Uterus (tissue), 4 donors: ENCODE results near the gene MROH2A. TPM values are rescaled to one million over a fixed set of nuclear protein-coding genes. Genes with fewer than 3 reads are reported as not detected.

Experiments
- DNase-seq, 2 donors: peaks; one replicate each; pipeline ENCODE4 v3.0.0-alpha.2; 2019 to 2020
- H3K27ac ChIP-seq, 2 donors: fragments of 200-600 bp; sonication (generic); 1 replicate in 1 of 2; 2 replicates in 1 of 2; pipeline ENCODE4 v1.5.1; 2016 to 2018
- H3K27me3 ChIP-seq, 2 donors: fragments of 200-600 bp; sonication (generic); one replicate each; pipeline ENCODE4 v1.5.1; 2018 to 2019; ENCODE audit warnings: control low read depth in 1 of 2
- H3K36me3 ChIP-seq, 2 donors: fragments of 200-600 bp; sonication (generic); one replicate each; pipeline ENCODE4 v1.5.1; 2019; ENCODE audit warnings: control low read depth in 1 of 2
- H3K4me1 ChIP-seq, 2 donors: fragments of 200-600 bp; sonication (generic); one replicate each; pipeline ENCODE4 v1.5.1; 2018 to 2019; ENCODE audit warnings: control low read depth in 1 of 2
- H3K4me3 ChIP-seq, 2 donors: fragments of 200-600 bp; sonication (generic); 1 replicate in 1 of 2; 2 replicates in 1 of 2; pipeline ENCODE4 v1.5.1; 2018 to 2019; ENCODE audit warnings: mild to moderate bottlenecking in 1 of 2
- H3K9me3 ChIP-seq, 2 donors: fragments of 200-600 bp; sonication (generic); one replicate each; pipeline ENCODE4 v1.5.1; 2019; ENCODE audit warnings: control low read depth in 1 of 2
- POLR2A ChIP-seq, 2 donors: fragments of 450-650 bp; IDR thresholded peaks; one replicate each; pipeline ENCODE4 v1.6.1; 2016; ENCODE audit warnings: antibody characterized with exemption in 2 of 2, mild to moderate bottlenecking in 1 of 2, moderate library complexity in 1 of 2
- intact Hi-C: fragments of 100-400 bp; cut with DNase I; formaldehyde crosslinking; loops from one replicate; pipeline ENCODE4 v1.15.1; 2023; ENCODE audit warnings: low total_unique reads
- total RNA-seq, 4 donors: library from RNA; depleted of rRNA in 3 of 4; stranded (reverse); fragments of >200 nt in 3 of 4; gene quantifications; one replicate each; pipeline versions ENCODE4 v1.1.0 to v1.2.4, GENCODE V29; 2014 to 2023
- TF ChIP-seq, protein P1 (sequence below), 4 experiments: fragments of 200-600 bp in 2 of 4; fragments of 450-650 bp in 2 of 4; sonication (generic) in 2 of 4; IDR thresholded peaks; one replicate each; pipeline ENCODE4 v1.5.1; 2016 to 2019; ENCODE audit warnings: antibody characterized with exemption in 4 of 4, mild to moderate bottlenecking in 2 of 4, moderate library complexity in 1 of 4
- donor health status: DM: yes; HTN: yes; CAD: no.

Gene MROH2A
- total RNA-seq, 4 donors from 2014 or later, result not detected

DNA sequence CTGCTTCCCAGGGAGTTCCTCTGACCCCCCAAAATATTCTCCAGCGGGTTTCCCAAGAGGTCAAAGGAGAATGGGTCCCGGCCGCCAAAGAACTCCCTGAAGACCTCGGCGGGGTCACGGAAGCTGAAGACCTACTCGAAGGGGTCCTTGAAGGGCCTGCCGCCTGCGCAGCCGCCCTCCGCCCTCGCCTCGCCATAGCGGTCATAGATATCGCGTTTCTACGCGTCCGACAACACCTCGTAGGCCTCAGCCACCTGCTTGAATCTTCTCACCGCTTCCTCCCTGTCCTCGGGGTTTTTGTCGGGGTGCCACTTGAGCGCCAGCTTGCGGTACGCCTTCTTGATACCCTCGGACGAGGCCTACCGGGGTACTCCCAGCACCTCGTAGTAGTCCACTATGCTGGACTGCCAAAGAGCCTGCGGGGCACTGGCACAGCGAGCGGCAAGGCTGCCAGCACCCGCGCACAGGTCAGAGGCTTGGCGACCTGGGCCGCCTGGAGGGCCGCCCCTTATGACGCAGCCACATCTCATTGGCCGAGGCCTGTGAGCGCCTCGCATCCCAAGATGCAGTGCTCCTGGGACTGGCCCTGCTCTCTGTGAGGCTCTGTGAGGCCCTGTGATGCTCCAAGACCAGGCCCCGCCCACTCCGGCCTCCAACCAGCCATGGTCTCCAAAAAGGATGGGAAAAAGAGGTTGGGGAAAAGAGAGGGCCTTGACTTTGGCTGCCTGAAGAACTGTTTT, 23.1 kb upstream of the MROH2A start:
- no peak overlapping the region for H3K4me3 ChIP-seq

GRCh38 chr2:233756429-233757081, 21.6 kb upstream of the MROH2A start:
- no peak for DNase-seq
- Histone ChIP-seq H3K4me1 (no peaks in the 10 kb centered on the region), H3K27ac (no peak overlapping the region), H3K4me3 (no peak overlapping the region), H3K36me3 (no peaks in the 10 kb centered on the region), H3K27me3 (no peaks in the 10 kb centered on the region), H3K9me3 (no peaks in the 10 kb centered on the region)
- intact Hi-C loops, result no loop called here
- TF ChIP-seq POLR2A (IDR thresholded peaks at IDR 0.05), result no peak
- TF ChIP-seq, protein P1, sequence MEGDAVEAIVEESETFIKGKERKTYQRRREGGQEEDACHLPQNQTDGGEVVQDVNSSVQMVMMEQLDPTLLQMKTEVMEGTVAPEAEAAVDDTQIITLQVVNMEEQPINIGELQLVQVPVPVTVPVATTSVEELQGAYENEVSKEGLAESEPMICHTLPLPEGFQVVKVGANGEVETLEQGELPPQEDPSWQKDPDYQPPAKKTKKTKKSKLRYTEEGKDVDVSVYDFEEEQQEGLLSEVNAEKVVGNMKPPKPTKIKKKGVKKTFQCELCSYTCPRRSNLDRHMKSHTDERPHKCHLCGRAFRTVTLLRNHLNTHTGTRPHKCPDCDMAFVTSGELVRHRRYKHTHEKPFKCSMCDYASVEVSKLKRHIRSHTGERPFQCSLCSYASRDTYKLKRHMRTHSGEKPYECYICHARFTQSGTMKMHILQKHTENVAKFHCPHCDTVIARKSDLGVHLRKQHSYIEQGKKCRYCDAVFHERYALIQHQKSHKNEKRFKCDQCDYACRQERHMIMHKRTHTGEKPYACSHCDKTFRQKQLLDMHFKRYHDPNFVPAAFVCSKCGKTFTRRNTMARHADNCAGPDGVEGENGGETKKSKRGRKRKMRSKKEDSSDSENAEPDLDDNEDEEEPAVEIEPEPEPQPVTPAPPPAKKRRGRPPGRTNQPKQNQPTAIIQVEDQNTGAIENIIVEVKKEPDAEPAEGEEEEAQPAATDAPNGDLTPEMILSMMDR (IDR thresholded peaks at IDR 0.05), result no peak

More for the DNA sequence above, 23.1 kb upstream of the MROH2A start:
- no peaks in the 10 kb centered on the region for H3K36me3 ChIP-seq
- H3K27me3 ChIP-seq, result no peaks in the 10 kb centered on the region
- no peaks in the 10 kb centered on the region for H3K4me1 ChIP-seq
- intact Hi-C loops, result no loop called here
- DNase-seq, result no peak
- H3K27ac ChIP-seq, result no peak overlapping the region
- H3K9me3 ChIP-seq, result no peaks in the 10 kb centered on the region
- no peak for TF ChIP-seq POLR2A (IDR thresholded peaks at IDR 0.05)
- TF ChIP-seq, protein P1 (IDR thresholded peaks at IDR 0.05), result no peak

DNA sequence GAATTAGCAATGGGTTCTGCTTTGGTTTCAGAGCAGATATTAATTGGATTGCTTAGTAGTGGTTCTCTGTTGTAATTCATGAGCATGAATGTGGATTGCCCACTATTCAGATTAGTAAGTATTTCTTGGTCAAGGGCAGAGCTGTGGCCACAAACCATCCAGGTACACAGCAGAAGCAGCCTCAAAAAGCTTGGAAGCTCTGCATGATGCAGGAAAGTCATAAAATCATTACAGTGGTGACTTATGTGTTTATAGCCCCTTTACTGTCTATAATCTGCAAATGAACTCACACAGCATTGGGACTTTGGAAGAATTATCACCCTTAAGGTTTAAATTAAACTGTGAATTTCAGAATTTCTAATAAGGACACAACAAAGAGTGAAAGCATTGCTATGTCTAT, 20.0 kb upstream of the MROH2A start:
- no peaks in the 10 kb centered on the region for H3K9me3 ChIP-seq
- no peaks in the 10 kb centered on the region for H3K36me3 ChIP-seq
- intact Hi-C loops, result no loop called here
- H3K4me1 ChIP-seq, result no peaks in the 10 kb centered on the region
- DNase-seq, result no peak
- H3K27ac ChIP-seq, result no peak overlapping the region
- no peak for TF ChIP-seq POLR2A (IDR thresholded peaks at IDR 0.05)
- TF ChIP-seq, protein P1 (IDR thresholded peaks at IDR 0.05), result no peak
- no peak overlapping the region for H3K4me3 ChIP-seq
- no peaks in the 10 kb centered on the region for H3K27me3 ChIP-seq

DNA sequence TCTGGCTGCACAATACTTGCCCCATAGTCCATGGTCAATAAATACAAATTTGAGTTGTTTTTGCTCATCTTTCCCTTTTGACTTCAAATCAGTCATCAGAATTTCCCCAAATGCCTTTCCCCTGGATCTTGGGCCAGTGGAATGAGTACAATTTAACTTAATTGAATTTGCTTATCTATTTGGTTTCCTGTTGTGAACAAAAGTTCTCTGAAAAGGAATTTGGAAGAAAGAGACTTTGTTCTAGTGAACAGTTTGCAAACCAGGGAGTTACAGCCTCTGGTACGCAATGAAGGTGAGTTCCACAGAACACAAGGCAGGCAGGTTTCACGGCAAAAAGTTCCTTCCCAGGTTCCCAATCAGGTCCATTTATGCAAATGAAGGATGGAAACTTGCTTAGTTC, 19.3 kb upstream of the MROH2A start:
- H3K36me3 ChIP-seq, result no peaks in the 10 kb centered on the region
- H3K27ac ChIP-seq, result no peak overlapping the region
- DNase-seq, result no peak
- H3K27me3 ChIP-seq, result no peaks in the 10 kb centered on the region
- no peaks in the 10 kb centered on the region for H3K4me1 ChIP-seq
- intact Hi-C loops, result no loop called here
- H3K4me3 ChIP-seq, result no peak overlapping the region
- H3K9me3 ChIP-seq, result no peaks in the 10 kb centered on the region
- no peak for TF ChIP-seq POLR2A (IDR thresholded peaks at IDR 0.05)
- TF ChIP-seq, protein P1 (IDR thresholded peaks at IDR 0.05), result no peak

- Histone ChIP-seq H3K27me3 (no peaks in the 10 kb centered on the region), H3K27ac (no peak within 1 kb of the TSS), H3K4me1 (no peaks in the 10 kb centered on the region), H3K4me3 (no peak within 1 kb of the TSS), H3K36me3 (no peaks in the 10 kb centered on the region), H3K9me3 (no peaks in the 10 kb centered on the region)
- no peak for DNase-seq
- intact Hi-C loops, result no loop called here
- no peak for TF ChIP-seq POLR2A (IDR thresholded peaks at IDR 0.05)
- TF ChIP-seq, protein P1 (IDR thresholded peaks at IDR 0.05), result no peak
These were observed 18.1 kb upstream of the MROH2A start, which contains the start of gene UGT1A1 for GRCh38 chr2:233760043-233760442. Gene UGT1A1 (plus strand): TSS chr2:233760270. CDS start chr2:233760288, 18 bp downstream.
